Natural killer cell (primary cell): ENCODE results near the gene POU5F1. TPM values are rescaled to one million over a fixed set of nuclear protein-coding genes. Genes with fewer than 3 reads are reported as not detected.

ENCODE experiments used
- ATAC-seq, 3 donors: fragments of 150-1000 bp in 2 of 3; fragments of 200-7000 bp in 1 of 3; cut with Tn5 transposase; 1 replicate in 1 of 3; 2 replicates in 2 of 3; pipeline ENCODE4 v1.10.0; 2021; ENCODE audit warnings: mild to moderate bottlenecking in 2 of 3, moderate library complexity in 2 of 3
- DNase-seq, 2 donors: peaks; one replicate each; pipeline versions ENCODE4 v3.0.0 to v3.0.0-alpha.2; 2013 to 2021; ENCODE audit warnings: mixed read lengths in 1 of 2
- H3K27ac ChIP-seq: one replicate; pipeline ENCODE4 v1.5.1; 2013; ENCODE audit warnings: mild to moderate bottlenecking, low read length
- H3K27me3 ChIP-seq: one replicate; pipeline ENCODE4 v1.6.1; 2013; ENCODE audit warnings: low read length; ENCODE audit not compliant: control insufficient read depth, insufficient read depth
- H3K36me3 ChIP-seq: one replicate; pipeline ENCODE4 v1.6.1; 2013; ENCODE audit warnings: low read length; ENCODE audit not compliant: control insufficient read depth, insufficient read depth
- H3K4me1 ChIP-seq: one replicate; pipeline ENCODE4 v1.6.1; 2013; ENCODE audit warnings: low read length; ENCODE audit not compliant: control insufficient read depth, insufficient read depth
- H3K4me3 ChIP-seq: one replicate; pipeline ENCODE4 v1.5.1; 2013; ENCODE audit warnings: low read length
- H3K9me3 ChIP-seq: one replicate; pipeline ENCODE4 v1.6.1; 2013; ENCODE audit warnings: low read length; ENCODE audit not compliant: control insufficient read depth, insufficient read depth
- H3K27ac Mint-ChIP-seq, 2 donors: one replicate each; pipeline ENCODE4 v1.8.0; 2022; ENCODE audit warnings: mild to moderate bottlenecking in 2 of 2, mixed read lengths in 2 of 2, moderate library complexity in 1 of 2
- H3K27me3 Mint-ChIP-seq, 2 donors: one replicate each; pipeline ENCODE4 v1.8.0; 2022; ENCODE audit warnings: low read depth in 2 of 2, mixed read lengths in 2 of 2
- H3K36me3 Mint-ChIP-seq: one replicate; pipeline ENCODE4 v1.8.0; 2022; ENCODE audit warnings: mixed read lengths
- H3K4me1 Mint-ChIP-seq, 2 donors: one replicate each; pipeline ENCODE4 v1.8.0; 2022; ENCODE audit warnings: mixed read lengths in 2 of 2
- H3K4me3 Mint-ChIP-seq: one replicate; pipeline ENCODE4 v1.8.0; 2022; ENCODE audit warnings: mild to moderate bottlenecking, moderate library complexity, mixed read lengths
- H3K9me3 Mint-ChIP-seq, 2 donors: one replicate each; pipeline ENCODE4 v1.8.0; 2022; ENCODE audit warnings: mixed read lengths in 2 of 2
- CTCF ChIP-seq: fragments of 200-600 bp; IDR thresholded peaks from one replicate; pipeline ENCODE4 v1.8.0; 2022; ENCODE audit warnings: antibody characterized with exemption
- WGBS: methylation state at CpG from one replicate; pipeline ENCODE4 v1.1.7; 2013; ENCODE audit warnings: missing lambda C conversion rate; ENCODE audit not compliant: insufficient coverage; 5-methylcytosine and 5-hydroxymethylcytosine counted together
- intact Hi-C: fragments of 100-400 bp; cut with micrococcal nuclease; formaldehyde crosslinking; loops from one replicate; pipeline ENCODE4 v1.14.2; 2022
- total RNA-seq, 4 donors: library from RNA; stranded (reverse); fragments of 120-200 nt in 1 of 4; gene quantifications; one replicate each; pipeline versions ENCODE4 v1.2.3 to v1.2.4, GENCODE V29; 2013 to 2022

POU5F1 gene
- total RNA-seq, 3 donors from 2014 or later (not counting 1 experiment from before 2014, with no cell fraction given): not detected

GRCh38 chr6:31154436-31154835, 16.0 kb downstream of the POU5F1 start:
- intact Hi-C loops: no loop called here
- H3K27ac Mint-ChIP-seq: no peak overlapping the region
- DNase-seq (no peak), ATAC-seq (no peak)
- Histone ChIP-seq H3K27ac (no peak overlapping the region), H3K4me1 (peaks cover 16% of the 10 kb centered on the region), H3K36me3 (peaks cover 4% of the 10 kb centered on the region), H3K4me3 (no peak overlapping the region), H3K27me3 (no peaks in the 10 kb centered on the region), H3K9me3 (no peaks in the 10 kb centered on the region)
- H3K36me3 Mint-ChIP-seq: no peaks in the 10 kb centered on the region
- no peak overlapping the region for H3K4me3 Mint-ChIP-seq
- no peak for TF ChIP-seq CTCF
- H3K4me1 Mint-ChIP-seq: peaks cover 25% of the 10 kb centered on the region in 2 donors
- no peaks in the 10 kb centered on the region for H3K27me3 Mint-ChIP-seq
- 94% methylated on average over 15 of the region's 15 CpGs for WGBS
- no peaks in the 10 kb centered on the region for H3K9me3 Mint-ChIP-seq

GRCh38 chr6:31152781-31153180, 17.7 kb downstream of the POU5F1 start:
- intact Hi-C loops: no loop called here
- Histone ChIP-seq H3K36me3 (peaks cover 4% of the 10 kb centered on the region), H3K27me3 (no peaks in the 10 kb centered on the region), H3K4me3 (no peak overlapping the region), H3K27ac (no peak overlapping the region), H3K4me1 (peaks cover 7% of the 10 kb centered on the region), H3K9me3 (no peaks in the 10 kb centered on the region)
- no peaks in the 10 kb centered on the region for H3K9me3 Mint-ChIP-seq
- no peak for DNase-seq
- no peaks in the 10 kb centered on the region for H3K27me3 Mint-ChIP-seq
- no peaks in the 10 kb centered on the region for H3K36me3 Mint-ChIP-seq
- no peak for ATAC-seq
- H3K4me3 Mint-ChIP-seq: no peak overlapping the region
- peaks cover 9% of the 10 kb centered on the region in 2 donors for H3K4me1 Mint-ChIP-seq
- H3K27ac Mint-ChIP-seq: no peak overlapping the region
- WGBS: over 99% methylated on average over 7 of the region's 7 CpGs
- TF ChIP-seq CTCF: no peak

- no peak overlapping the region for H3K4me3 Mint-ChIP-seq
- WGBS: 98% methylated on average over 6 of the region's 6 CpGs
- no peaks in the 10 kb centered on the region for H3K9me3 Mint-ChIP-seq
- H3K9me3 ChIP-seq: no peaks in the 10 kb centered on the region
- H3K27ac ChIP-seq: no peak overlapping the region
- H3K36me3 Mint-ChIP-seq: no peaks in the 10 kb centered on the region
- no peak for DNase-seq
- no peak overlapping the region for H3K27ac Mint-ChIP-seq
- H3K4me3 ChIP-seq: no peak overlapping the region
- H3K4me1 Mint-ChIP-seq: no peaks in the 10 kb centered on the region
- H3K27me3 ChIP-seq: no peaks in the 10 kb centered on the region
- intact Hi-C loops: no loop called here
- H3K36me3 ChIP-seq: peaks cover 3% of the 10 kb centered on the region
- no peak for TF ChIP-seq CTCF
- no peaks in the 10 kb centered on the region for H3K27me3 Mint-ChIP-seq
- ATAC-seq: no peak
- no peaks in the 10 kb centered on the region for H3K4me1 ChIP-seq
Observed at GRCh38 chr6:31149827-31150447, 20.5 kb downstream of the POU5F1 start.

- intact Hi-C loops: no loop called here
- Mint-ChIP-seq H3K27me3 (no peaks in the 10 kb centered on the region), H3K4me3 (no peak overlapping the region), H3K36me3 (no peaks in the 10 kb centered on the region), H3K27ac (no peak overlapping the region), H3K4me1 (no peaks in the 10 kb centered on the region), H3K9me3 (no peaks in the 10 kb centered on the region)
- no peaks in the 10 kb centered on the region for H3K27me3 ChIP-seq
- no peaks in the 10 kb centered on the region for H3K9me3 ChIP-seq
- DNase-seq (no peak), ATAC-seq (no peak)
- WGBS: 95% methylated on average over 10 of the region's 10 CpGs
- no peak for TF ChIP-seq CTCF
- no peaks in the 10 kb centered on the region for H3K4me1 ChIP-seq
- H3K36me3 ChIP-seq: peaks cover 4% of the 10 kb centered on the region
- H3K4me3 ChIP-seq: no peak overlapping the region
- H3K27ac ChIP-seq: no peak overlapping the region
Observed at GRCh38 chr6:31145386-31145785, 25.1 kb downstream of the POU5F1 start.
